Osteoblast (primary cell): ENCODE measurements around the gene WTIP. TPM values are rescaled to one million over a fixed set of nuclear protein-coding genes. Genes with fewer than 3 reads are reported as not detected.
"Not testable (repeated sequence)": the region's sequence is repeated elsewhere in the genome, so short reads cannot be mapped to it uniquely, and the experiment has no call there.

Experiments
- DNase-seq: peaks from one replicate; pipeline ENCODE4 v3.0.0; 2011; ENCODE audit warnings: low spot score, mixed read lengths; ENCODE audit not compliant: insufficient read length; ENCODE audit errors: missing footprints
- H2AFZ ChIP-seq: 2 replicates; pipeline ENCODE4 v1.6.0; 2011; ENCODE audit warnings: mild to moderate bottlenecking, low read length
- H3K27ac ChIP-seq: 2 replicates; pipeline ENCODE4 v1.5.1; 2011; ENCODE audit warnings: mild to moderate bottlenecking, low read depth, low read length, moderate library complexity
- H3K27me3 ChIP-seq: 2 replicates; pipeline ENCODE4 v1.6.0; 2012; ENCODE audit warnings: mild to moderate bottlenecking, control low read depth, inconsistent platforms, low read length, moderate library complexity; ENCODE audit not compliant: insufficient read depth
- H3K36me3 ChIP-seq: 2 replicates; pipeline ENCODE4 v1.5.1; 2011; ENCODE audit warnings: mild to moderate bottlenecking, low read length, control low read depth, moderate library complexity; ENCODE audit not compliant: insufficient read depth
- H3K4me1 ChIP-seq: 2 replicates; pipeline ENCODE4 v1.5.1; 2011; ENCODE audit warnings: mild to moderate bottlenecking, low read length, control low read depth, moderate library complexity; ENCODE audit not compliant: insufficient read depth
- H3K4me2 ChIP-seq: 2 replicates; pipeline ENCODE4 v1.6.0; 2011; ENCODE audit warnings: mild to moderate bottlenecking, low read length; ENCODE audit not compliant: insufficient read depth
- H3K4me3 ChIP-seq: fragments of 200-600 bp; sonication (generic); 3 replicates; pipeline ENCODE4 v1.5.1; 2012; ENCODE audit warnings: mild to moderate bottlenecking, low read length, inconsistent platforms; ENCODE audit not compliant: insufficient read depth
- H3K79me2 ChIP-seq: 2 replicates; pipeline ENCODE4 v1.6.0; 2012; ENCODE audit warnings: mild to moderate bottlenecking, low read length, control low read depth, inconsistent platforms; ENCODE audit not compliant: insufficient read depth
- H3K9me3 ChIP-seq: 2 replicates; pipeline ENCODE4 v1.5.1; 2011; ENCODE audit warnings: low read depth, low read length, control low read depth
- H4K20me1 ChIP-seq: 2 replicates; pipeline ENCODE4 v1.6.0; 2012; ENCODE audit warnings: mild to moderate bottlenecking, low read length, control low read depth; ENCODE audit not compliant: insufficient read depth
- total RNA-seq: library from RNA; depleted of rRNA; stranded (reverse); fragments of >200 nt; gene quantifications from 2 replicates; pipeline ENCODE4 v1.2.3, GENCODE V29; 2012
- TF ChIP-seq, protein P1 (sequence below): IDR thresholded peaks from 2 replicates; pipeline ENCODE4 v1.5.1; 2011; ENCODE audit warnings: mild to moderate bottlenecking, low read depth, low read length, moderate library complexity; ENCODE audit errors: extremely low read depth

WTIP gene
- total RNA-seq, 1 donor: 38.7 TPM

DNA sequence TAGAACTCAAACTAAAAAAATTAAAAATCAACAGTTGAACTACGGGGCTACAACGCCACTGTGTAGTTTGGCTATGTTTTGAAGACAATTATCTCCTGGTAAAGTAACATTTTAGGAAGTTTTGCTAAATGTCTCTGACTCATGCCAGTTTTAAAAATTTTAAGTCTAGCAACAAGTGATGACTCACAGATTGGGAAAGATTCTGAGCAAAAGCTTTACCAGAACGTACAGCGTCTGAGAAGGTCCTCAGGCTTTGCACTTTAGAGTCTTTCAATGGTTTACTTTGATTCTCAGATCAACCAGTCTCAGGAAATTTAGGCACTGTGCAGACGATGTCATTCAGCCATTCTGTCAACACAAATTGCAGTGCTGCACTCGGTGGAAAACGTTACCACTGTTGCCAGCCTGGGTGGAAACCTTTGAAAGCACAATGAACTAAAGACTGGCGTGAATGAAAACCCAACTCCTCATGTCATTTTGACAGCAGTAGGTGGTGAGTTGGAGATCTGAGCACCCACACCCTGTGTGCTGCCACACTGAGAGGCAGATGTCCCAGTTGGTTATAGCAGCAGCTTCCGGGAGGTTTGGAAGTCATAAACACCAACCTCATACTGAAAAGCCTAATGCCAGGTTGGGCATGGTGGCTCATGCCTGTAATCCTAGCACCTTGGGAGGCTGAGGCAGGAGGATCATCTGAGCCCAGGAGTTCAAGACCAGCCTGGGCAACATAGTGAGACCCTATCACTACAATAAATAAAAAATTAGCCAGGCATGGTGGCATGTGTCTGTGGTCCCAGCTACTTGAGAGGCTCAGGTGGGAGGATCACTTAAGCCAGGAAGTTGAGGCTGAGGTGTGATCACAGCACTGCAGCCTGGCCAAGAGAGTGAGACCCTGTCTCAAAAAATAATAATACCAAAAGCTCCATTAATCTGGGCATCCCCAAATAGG, 6.3 kb upstream of the WTIP start:
- H3K9me3 ChIP-seq: no peaks in the 10 kb centered on the region
- no peaks in the 10 kb centered on the region for H3K27me3 ChIP-seq
- H3K27ac ChIP-seq: peak overlapping the region; percentile 53
- H3K79me2 ChIP-seq: no peaks in the 10 kb centered on the region
- peak overlapping the region; percentile 57 for H3K4me2 ChIP-seq
- peak overlapping the region; percentile 14 for H3K4me3 ChIP-seq
- peak; percentile 95 for DNase-seq
- H3K4me1 ChIP-seq: peaks cover 24% of the 10 kb centered on the region
- H4K20me1 ChIP-seq: peaks cover 6% of the 10 kb centered on the region
- TF ChIP-seq, protein P1, sequence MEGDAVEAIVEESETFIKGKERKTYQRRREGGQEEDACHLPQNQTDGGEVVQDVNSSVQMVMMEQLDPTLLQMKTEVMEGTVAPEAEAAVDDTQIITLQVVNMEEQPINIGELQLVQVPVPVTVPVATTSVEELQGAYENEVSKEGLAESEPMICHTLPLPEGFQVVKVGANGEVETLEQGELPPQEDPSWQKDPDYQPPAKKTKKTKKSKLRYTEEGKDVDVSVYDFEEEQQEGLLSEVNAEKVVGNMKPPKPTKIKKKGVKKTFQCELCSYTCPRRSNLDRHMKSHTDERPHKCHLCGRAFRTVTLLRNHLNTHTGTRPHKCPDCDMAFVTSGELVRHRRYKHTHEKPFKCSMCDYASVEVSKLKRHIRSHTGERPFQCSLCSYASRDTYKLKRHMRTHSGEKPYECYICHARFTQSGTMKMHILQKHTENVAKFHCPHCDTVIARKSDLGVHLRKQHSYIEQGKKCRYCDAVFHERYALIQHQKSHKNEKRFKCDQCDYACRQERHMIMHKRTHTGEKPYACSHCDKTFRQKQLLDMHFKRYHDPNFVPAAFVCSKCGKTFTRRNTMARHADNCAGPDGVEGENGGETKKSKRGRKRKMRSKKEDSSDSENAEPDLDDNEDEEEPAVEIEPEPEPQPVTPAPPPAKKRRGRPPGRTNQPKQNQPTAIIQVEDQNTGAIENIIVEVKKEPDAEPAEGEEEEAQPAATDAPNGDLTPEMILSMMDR: no peak
- H2AFZ ChIP-seq: no peak overlapping the region
- H3K36me3 ChIP-seq: peaks cover 33% of the 10 kb centered on the region

DNA sequence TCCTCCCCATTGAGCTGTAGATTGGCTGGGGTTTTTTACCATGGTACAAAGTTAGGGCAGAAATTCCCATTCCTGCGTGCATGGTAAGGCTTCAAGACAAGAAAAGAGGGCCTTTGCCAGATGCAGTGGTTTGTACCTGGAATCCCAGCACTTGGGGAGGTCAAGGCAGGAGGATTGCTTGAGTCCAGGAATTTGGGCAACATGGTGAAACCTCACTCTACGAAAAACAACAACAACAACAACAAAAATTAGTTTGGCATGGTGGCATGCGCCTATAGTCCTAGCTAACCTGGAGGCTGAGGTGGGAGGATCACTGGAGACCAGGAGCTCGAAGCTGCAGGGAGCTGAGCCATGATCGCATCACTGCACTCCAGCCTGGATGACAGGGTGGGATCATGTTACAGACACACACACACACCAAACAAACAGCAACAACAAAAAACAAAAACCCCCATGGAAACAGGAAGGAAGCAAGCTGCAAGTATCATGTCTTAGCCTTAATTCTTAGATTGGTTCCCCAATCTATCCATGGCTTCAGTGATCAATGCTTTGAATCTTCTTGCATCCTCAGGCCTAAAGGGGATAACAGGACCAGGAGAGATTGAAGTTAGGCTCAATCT, 5.5 kb upstream of the WTIP start:
- H3K4me3 ChIP-seq: no peak overlapping the region
- no peak overlapping the region for H2AFZ ChIP-seq
- H3K27me3 ChIP-seq: no peaks in the 10 kb centered on the region
- TF ChIP-seq, protein P1: no peak
- H4K20me1 ChIP-seq: peaks cover 6% of the 10 kb centered on the region
- H3K9me3 ChIP-seq: no peaks in the 10 kb centered on the region
- peaks cover 27% of the 10 kb centered on the region for H3K36me3 ChIP-seq
- H3K27ac ChIP-seq: no peak overlapping the region
- H3K4me2 ChIP-seq: no peak overlapping the region
- H3K4me1 ChIP-seq: peaks cover 28% of the 10 kb centered on the region
- DNase-seq: no peak
- no peaks in the 10 kb centered on the region for H3K79me2 ChIP-seq

DNA sequence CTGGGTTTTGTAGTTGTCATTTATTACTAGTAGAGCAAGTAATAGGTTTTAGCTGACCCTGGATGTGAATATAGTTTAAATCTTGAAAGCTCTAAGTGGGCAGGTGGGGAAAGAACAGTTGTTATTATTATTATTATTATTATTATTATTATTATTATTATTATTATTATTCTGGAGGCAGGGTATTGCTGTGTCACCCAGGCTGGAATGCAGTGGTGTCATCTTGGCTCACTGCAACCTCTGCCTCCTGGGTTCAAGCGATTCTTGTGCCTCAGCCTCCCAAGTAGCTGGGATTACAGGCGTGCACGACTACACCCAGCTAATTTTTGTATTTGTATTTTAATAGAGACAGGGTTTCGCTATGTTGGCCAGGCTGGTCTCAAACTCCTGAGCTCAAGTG, 3.1 kb upstream of the WTIP start:
- DNase-seq, H3K4me2 ChIP-seq, H3K9me3 ChIP-seq, H3K27me3 ChIP-seq, H3K36me3 ChIP-seq, H2AFZ ChIP-seq, H3K4me3 ChIP-seq, H3K27ac ChIP-seq: not testable (repeated sequence)
- Histone ChIP-seq H3K79me2 (peaks cover 12% of the 10 kb centered on the region), H3K4me1 (peaks cover 34% of the 10 kb centered on the region), H4K20me1 (peaks cover 17% of the 10 kb centered on the region)

DNA sequence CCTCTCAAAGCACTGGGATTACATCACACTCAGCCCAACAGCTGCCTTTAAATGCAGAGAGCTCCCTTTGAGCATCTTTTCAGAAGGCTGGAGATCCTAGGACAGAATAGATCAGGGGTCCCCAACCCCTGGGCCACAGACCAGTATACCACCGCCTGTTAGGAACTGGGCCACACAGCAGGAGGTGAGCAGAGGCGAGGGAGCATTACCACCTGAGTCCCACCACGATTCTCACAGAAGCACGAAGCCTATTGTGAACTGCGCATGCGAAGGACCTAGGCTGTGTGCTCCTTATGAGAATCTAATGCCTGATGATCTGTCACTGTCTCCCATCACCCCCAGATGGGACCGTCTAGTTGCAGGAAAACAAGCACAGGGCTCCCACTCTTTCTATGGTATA, 2.2 kb upstream of the WTIP start:
- no peak for DNase-seq
- peaks cover 19% of the 10 kb centered on the region for H3K79me2 ChIP-seq
- no peaks in the 10 kb centered on the region for H3K9me3 ChIP-seq
- no peak overlapping the region for H3K4me3 ChIP-seq
- peaks cover 28% of the 10 kb centered on the region for H3K4me1 ChIP-seq
- no peak overlapping the region for H2AFZ ChIP-seq
- H3K4me2 ChIP-seq: no peak overlapping the region
- H3K36me3 ChIP-seq: no peaks in the 10 kb centered on the region
- H3K27me3 ChIP-seq: no peaks in the 10 kb centered on the region
- no peak overlapping the region for H3K27ac ChIP-seq
- peaks cover 21% of the 10 kb centered on the region for H4K20me1 ChIP-seq
- TF ChIP-seq, protein P1: no peak
